GM21786 (cell line): ENCODE data around the gene SEC24D.
A peak's percentile ranks its signal among the peaks of the same experiment; 100 is the strongest.

Experiments used
- ATAC-seq: cut with Tn5 transposase; IDR thresholded peaks from one replicate; pipeline ENCODE4 v1.9.1; 2021; ENCODE audit not compliant: unreplicated experiment

SEC24D gene

GRCh38 chr4:118729287-118730286 is 106.3 kb downstream of the SEC24D start:
- no peak for ATAC-seq

DNA sequence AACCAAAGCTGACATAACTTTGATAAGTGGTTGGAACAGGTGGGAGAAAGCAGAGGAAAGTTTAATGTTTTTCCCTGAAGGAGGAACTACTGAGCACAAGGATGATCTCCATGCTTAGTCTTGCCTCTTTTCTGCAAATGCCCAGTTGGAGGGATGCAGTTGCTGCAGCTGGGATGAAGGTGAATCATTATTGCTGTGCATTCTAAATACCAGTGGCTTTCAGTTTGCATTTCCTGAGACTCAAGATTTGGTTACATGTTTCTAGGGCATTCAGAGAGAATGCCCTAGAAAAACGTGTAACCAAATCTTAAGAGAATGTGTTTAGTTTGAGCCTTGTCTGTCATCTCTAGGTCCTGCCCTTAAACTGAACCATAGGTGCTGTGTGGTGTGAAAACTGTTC is 108.6 kb downstream of the SEC24D start:
- ATAC-seq, result no peak

DNA sequence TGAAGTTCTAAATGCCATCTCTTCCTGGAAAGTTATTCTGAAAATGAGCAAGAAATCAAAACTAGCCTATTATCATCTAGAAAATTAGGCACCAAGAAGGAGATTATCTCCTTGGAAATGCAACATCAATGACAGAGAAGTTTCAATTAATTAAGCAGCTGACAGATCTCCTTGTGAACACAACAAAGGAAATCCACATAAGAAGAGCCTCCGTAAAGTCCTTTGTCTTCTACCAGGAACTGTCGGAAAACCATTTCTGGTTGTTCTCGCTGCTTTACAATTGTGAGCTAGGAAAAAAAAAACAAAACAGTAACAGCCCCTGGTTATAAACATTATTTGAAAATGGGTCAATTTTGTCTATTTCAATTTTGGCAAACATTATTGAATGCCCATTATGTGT is 112.6 kb downstream of the SEC24D start:
- no peak for ATAC-seq

DNA sequence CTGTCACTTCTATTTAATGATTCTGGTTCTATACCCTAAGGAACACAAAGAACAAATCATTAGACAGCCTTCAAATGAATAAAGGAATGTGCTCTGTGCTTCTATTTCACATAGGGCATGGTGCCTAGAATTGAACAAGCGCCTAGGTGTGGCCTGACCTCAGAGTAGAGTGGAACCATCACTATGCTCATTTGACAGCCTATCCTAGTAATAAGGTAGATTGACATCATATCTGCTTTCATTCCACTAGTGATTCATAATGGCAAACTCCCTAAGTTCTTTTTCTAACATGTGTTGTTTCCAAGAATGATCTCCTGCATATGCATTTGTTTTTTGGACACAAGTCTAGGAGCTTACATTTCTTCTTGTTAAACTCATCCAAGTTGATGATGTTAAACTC is 114.2 kb downstream of the SEC24D start:
- ATAC-seq, result no peak

GRCh38 chr4:118718511-118719170 is 117.3 kb downstream of the SEC24D start:
- ATAC-seq, result no peak

GRCh38 chr4:118716304-118716703 is 119.6 kb downstream of the SEC24D start:
- ATAC-seq, result no peak

DNA sequence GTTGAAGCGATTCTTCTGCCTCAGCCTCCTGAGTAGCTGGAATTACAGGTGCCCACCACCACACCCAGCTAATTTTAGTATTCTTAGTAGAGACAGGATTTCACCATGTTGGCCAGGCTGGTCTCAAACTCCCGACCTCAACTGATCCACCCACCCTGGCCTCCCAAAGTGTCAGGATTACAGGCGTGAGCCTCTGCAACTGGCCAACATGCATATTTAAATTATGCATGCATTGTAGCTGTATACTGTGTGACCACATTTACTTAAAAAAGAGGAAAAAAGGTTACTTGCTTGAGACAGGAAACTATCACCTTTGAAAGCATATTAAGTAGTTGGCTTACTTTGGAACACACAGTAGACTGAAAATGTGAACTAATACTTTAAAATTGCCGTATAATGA is 121.2 kb downstream of the SEC24D start:
- no peak for ATAC-seq

DNA sequence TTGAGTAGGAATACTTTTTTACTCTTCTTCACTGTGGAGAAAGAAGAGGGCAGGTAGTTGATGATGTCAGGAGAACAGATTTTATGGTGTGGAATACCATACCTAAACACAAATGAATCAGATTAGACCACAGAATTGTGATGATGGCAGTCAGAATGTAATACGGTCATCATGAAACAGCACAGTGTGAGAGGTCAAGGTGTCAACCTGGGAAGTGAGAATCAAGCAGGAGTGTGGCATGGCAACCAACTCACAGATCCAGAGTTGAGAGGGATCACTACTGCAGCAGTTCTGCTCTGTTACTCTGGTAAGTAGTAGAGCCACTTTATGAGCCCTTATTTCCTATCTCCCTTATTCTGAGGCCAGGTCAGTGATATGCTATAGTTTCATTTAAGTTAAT is 123.1 kb downstream of the SEC24D start:
- ATAC-seq, result no peak

DNA sequence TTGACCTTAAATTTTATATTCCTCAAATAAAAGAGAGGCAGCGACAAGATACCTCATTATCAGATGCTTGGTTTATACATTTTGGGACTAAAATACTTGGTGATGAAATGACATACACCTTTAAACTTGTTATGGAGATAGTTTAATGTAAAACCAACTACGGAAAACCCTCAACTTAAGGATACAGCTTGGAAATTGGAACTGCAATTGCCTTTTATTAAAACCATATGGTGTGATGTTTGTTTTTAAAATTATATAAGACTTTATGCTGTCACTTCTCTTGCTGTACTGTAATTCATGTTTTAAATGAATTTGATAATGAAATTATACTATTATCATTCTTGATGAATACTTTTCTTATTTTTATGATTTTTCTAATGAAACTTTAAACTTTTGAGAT is 124.9 kb downstream of the SEC24D start:
- ATAC-seq, result no peak

- ATAC-seq, result no peak
Observed at GRCh38 chr4:118703118-118703517, 132.8 kb downstream of the SEC24D start.

GRCh38 chr4:118684873-118685811 is 150.8 kb downstream of the SEC24D start, which contains the start of gene METTL14:
TSS of gene METTL14 (plus strand) at chr4:118685392. CDS start at chr4:118685535, 143 bp downstream.
- ATAC-seq, result peak; percentile 99

- ATAC-seq, result no peak
Observed at GRCh38 chr4:118683513-118683912, 152.4 kb downstream of the SEC24D start.

DNA sequence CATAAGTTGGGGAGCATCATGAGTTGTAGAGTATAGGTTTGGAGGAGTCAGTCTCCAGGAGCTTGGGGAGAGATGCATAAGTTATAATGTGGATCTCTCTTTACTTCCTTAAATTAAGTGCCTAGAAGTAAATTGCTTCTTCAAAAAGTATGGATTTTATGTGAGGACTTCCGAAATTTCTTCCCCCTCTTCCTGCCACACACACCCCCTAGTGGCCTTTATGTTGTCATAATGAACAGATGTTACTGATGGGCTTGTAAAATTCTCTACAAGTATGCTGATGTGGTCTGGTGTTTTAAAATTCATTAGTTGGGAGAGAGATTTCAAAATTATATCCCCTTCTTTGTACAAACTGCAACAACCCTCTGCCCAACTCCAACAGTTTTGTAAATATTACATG is 153.0 kb downstream of the SEC24D start:
- no peak for ATAC-seq

DNA sequence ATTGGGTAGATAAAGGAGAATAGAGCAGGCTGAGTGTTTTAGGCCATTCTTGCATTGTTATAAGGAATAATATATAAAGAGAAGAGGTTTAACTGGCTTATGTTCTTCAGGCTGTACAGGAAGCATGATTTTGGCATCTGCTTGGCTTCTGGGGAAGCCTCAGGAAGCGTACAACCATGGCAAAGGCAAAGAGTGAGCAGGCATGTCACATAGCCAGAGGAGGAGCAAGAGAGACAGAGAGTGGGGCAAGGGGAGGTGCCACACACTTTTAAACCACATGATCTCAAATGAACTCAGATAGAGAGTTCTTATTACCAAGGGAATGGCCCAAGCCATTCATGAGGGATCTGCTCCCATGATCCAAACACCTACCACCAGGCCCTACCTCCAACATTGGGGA is 155.1 kb downstream of the SEC24D start:
- no peak for ATAC-seq

DNA sequence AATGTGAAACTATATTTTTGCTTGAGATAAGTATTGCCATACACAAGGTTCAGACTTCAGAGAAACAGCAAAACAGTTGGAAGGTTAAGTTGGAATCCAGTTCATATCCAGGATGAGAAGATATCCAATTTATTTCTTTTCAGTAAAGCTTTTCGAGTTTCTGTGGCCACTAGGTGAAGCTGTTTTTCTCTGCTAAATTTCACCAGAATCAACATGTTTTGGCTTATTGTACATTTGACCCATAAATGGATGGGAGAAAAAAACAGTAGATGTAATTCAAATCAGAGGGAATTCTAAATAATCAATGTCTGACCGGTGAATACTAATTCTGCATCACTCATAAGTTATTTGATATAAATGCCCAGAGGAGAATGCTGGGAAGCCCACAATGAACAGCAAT is 159.8 kb downstream of the SEC24D start:
- no peak for ATAC-seq
